ENCODE measurements around the gene STX4. TPM values are rescaled to one million over a fixed set of nuclear protein-coding genes. Genes with fewer than 3 reads are reported as not detected.

STX4 gene
- total RNA-seq, 1 experiment from 2014 or later: 26.0 TPM

GRCh38 chr16:31036691-31037090 lies 3.3 kb downstream of the STX4 start:
- Histone ChIP-seq H4K20me1 (ENCODE audit: insufficient read depth) (no peaks in the 10 kb centered on the region), H3K27ac (ENCODE audit: low read depth, low read length) (no peak overlapping the region), H3K4me3 (replicated peaks in 1 of 2; ENCODE audit: low read depth in 1 of 2, low read length in 2 of 2) (no peak overlapping the region), H2AFZ (ENCODE audit: low read depth, low read length, poor library complexity, severe bottlenecking) (no peak overlapping the region), H3K36me3 (ENCODE audit: control insufficient read depth in 1 of 2, insufficient read depth in 2 of 2, low read length in 2 of 2) (peaks cover 0 to 3% of the 10 kb centered on the region in 2 experiments; a peak in 2 of 4 replicates), H3K4me2 (ENCODE audit: low read length) (no peak overlapping the region), H3K79me2 (ENCODE audit: insufficient read depth, low read length) (peaks cover 10% of the 10 kb centered on the region; the same call in 1 of the 2 replicates), H3K9me2 (ENCODE audit: insufficient read depth) (no peaks in the 10 kb centered on the region), H3K9ac (ENCODE audit: low read length) (no peak overlapping the region), H3K4me1 (ENCODE audit: control insufficient read depth in 1 of 2, insufficient read depth in 2 of 2, low read length in 2 of 2) (peaks cover 5 to 15% of the 10 kb centered on the region in 2 experiments), H3K27me3 (ENCODE audit: insufficient read depth, low read length) (no peaks in the 10 kb centered on the region), H3K9me3 (ENCODE audit: control insufficient read depth in 1 of 2, insufficient read depth in 1 of 2, low read depth in 1 of 2, low read length in 2 of 2) (no peaks in the 10 kb centered on the region)
- BruUV-seq (replicated peaks): no TSS peak
- no peak for TF ChIP-seq ZFX (IDR thresholded peaks at IDR 0.05)
- TF ChIP-seq POLR2A (IDR thresholded peaks at IDR 0.05; ENCODE audit: borderline replicate concordance, extremely low read depth, insufficient read depth, insufficient read length): no peak
- no peak for TF ChIP-seq ZNF274 (IDR thresholded peaks at IDR 0.05; ENCODE audit: low read depth, low read length)
- TF ChIP-seq SP1 (IDR thresholded peaks at IDR 0.05; ENCODE audit: low read depth): no peak
- TF ChIP-seq YY1 (IDR thresholded peaks at IDR 0.05; ENCODE audit: extremely low read depth, insufficient replicate concordance, low read depth, low read length): no peak
- no peak for TF ChIP-seq REST (IDR thresholded peaks at IDR 0.05; ENCODE audit: low read depth)
- no peak for TF ChIP-seq CTCF (IDR thresholded peaks at IDR 0.05 in 2 of 3, conservative IDR thresholded peaks at IDR 0.05 in 1 of 3; ENCODE audit: borderline replicate concordance in 1 of 3, insufficient read depth in 1 of 3, low read depth in 2 of 3, low read length in 2 of 3)
- TF ChIP-seq FOSL1 (IDR thresholded peaks at IDR 0.05; ENCODE audit: low read depth): no peak
- TF ChIP-seq MAX (IDR thresholded peaks at IDR 0.05): no peak
- no peak for TF ChIP-seq ZBTB33 (IDR thresholded peaks at IDR 0.05; ENCODE audit: extremely low read depth, insufficient replicate concordance, low read length)
- TF ChIP-seq POLR2AphosphoS5 (IDR thresholded peaks at IDR 0.05; ENCODE audit: low read depth, low read length): no peak
- TF ChIP-seq ELF1 (IDR thresholded peaks at IDR 0.05; ENCODE audit: borderline replicate concordance, low read depth): no peak
- no peak for TF ChIP-seq TCF7L2 (IDR thresholded peaks at IDR 0.05; ENCODE audit: borderline replicate concordance, extremely low read depth, insufficient read depth, insufficient read length)
- no peak for TF ChIP-seq SRF (IDR thresholded peaks at IDR 0.05; ENCODE audit: low read depth)
- ATAC-seq: no peak
- RAD21 ChIA-PET (ENCODE audit: low non-redundant PET in 1 of 2, low total read pairs in 2 of 2, uncharacterized antibody in 2 of 2, unreplicated experiment in 2 of 2): no interaction called here
- CTCF ChIA-PET: no interaction called here
- intact Hi-C loops (cut with micrococcal nuclease): no loop called here
- POLR2A ChIA-PET: no interaction called here
- no peak for DNase-seq (ENCODE audit: low read depth, low spot score)
